GM20431 (cell line): ENCODE measurements around the gene CMKLR1.

ENCODE experiments used
- in situ Hi-C: fragments of 300-500 bp; cut with MseI, MboI; formaldehyde crosslinking; loops from one replicate; pipeline ENCODE4 v1.15.0; 2020; ENCODE audit warnings: low sequenced_read_pairs; ENCODE audit not compliant: unreplicated experiment

The CMKLR1 gene

DNA sequence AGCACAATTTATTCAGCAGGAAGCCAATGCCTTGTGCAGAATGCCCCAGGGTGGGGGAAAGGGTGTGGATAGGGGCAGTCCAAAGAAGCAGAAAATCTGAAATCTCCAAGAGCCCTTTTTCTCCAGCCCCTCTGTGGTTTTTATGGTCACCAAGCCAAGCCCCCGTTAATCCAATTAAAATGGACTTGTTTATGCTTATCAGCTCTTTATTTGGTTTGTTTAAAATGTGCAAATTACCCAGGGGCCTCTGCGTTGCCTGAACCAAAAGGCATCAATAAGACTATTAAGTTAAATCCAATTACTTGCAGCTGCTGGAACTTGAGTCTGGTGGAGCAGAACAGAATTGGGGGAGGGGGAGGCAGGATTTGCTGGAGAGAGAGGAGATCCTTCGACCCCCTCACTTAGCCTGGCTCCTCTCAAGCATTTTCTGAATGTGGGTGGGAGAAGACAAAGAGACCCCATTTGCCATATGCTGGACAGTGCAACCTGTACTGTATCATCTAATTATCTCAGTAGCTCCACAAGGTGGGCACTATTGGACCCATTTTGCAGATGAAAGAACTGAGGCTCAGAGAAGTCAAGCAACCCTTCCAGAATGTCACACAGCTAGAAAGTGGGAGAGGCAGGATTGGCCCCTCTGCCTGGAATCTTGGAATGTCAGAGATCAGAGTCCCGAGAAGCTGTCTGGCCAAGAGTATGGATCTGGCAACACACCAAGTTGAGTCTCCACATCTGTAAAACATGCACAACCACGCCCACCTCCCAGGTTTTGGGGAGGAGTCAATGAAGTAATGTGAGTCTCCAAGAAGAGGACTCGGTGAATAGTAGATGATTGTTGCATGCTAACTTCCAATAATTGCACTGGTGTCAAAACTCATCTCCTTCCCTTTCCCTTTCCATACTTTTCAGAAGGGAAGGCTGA, 66.9 kb downstream of the CMKLR1 start:
- in situ Hi-C loops: no loop called here

DNA sequence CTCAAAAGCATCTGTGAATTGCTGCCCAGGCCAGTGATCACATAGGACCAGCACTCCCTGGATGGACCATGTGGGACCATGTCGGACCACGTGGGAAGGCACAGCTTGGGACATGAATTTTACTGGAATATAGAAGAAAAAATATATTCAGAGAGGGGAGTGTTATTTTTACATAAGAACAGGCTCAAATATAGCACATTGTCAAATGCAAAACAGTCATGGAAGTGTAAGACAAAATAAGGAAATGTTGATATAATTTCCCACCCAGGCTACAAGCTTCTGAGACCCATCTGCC, 68.3 kb downstream of the CMKLR1 start:
- in situ Hi-C loops: no loop called here

DNA sequence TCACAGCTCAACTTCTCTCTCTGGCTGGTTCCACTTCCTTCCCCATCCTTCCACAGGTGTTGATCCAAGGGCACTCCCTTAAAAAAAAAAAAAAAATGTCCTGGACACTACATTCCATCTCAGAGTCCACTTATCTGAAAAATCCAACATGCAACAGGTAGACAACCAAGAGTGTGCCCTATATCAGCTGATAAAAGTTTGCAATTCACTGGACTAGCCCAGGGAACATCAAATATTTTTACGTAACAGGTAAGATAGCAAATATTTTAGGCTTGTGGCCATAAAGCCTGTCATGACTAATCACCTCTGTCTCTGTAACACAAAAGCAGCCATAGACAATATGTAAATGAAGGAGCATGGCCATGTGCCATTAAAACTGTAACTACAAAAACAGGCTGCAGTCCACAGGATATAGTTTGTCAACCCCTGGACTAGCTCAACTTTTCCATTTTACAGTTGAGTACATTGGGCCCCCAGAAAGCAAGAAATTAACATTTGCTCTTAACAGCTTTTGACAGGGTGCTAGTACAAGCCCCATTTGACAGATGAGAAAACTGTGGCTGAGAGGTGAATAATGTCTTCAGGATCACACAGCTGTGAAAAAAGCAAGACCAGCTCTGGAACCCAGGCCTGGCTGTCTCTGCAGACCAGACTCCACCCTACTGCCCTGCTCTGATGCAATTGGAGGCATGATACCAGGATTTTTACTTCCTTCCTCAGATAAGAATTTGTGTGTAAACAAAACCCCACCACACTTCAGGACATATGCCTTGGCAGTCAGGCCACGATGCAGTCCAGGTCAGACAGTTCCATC, 68.9 kb downstream of the CMKLR1 start:
- in situ Hi-C loops: no loop called here

DNA sequence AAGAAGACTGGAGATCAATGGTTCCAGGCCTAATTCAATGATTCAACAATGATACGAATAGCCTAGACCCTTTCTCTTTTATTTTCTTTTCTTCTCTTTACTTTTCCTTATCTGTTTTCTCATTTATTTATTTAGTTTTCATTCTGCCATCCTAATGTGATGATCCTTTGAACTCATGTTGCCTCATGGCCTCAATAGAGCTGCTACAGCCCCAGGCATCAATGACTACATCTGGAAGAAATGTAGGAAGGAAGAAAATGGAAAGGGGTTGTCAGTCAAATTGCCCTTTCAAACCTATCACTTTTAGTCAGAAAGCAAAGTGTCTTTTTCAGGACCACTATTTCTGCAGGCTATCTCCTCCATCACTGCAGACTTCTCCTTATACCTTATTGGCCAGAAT, 69.9 kb downstream of the CMKLR1 start:
- in situ Hi-C loops: no loop called here

DNA sequence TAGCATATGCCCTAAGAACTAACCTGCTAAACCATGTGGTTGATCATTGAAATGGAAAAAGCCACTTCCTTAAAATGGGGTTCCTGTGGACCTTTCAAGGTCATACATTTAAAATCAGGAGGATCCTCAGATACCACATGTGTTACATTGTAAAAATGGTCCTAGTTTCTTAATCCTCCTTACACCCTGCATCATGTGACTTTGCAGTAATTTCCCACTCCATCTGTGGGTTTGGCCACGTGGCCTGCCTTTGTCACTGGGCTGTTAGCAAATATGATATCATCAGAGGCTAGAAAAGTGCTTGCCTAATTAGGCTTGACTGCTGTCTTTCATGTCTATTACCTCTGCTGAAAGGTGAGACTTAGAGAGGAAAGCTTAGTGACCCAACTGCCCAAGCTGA, 70.7 kb downstream of the CMKLR1 start:
- in situ Hi-C loops: no loop called here

DNA sequence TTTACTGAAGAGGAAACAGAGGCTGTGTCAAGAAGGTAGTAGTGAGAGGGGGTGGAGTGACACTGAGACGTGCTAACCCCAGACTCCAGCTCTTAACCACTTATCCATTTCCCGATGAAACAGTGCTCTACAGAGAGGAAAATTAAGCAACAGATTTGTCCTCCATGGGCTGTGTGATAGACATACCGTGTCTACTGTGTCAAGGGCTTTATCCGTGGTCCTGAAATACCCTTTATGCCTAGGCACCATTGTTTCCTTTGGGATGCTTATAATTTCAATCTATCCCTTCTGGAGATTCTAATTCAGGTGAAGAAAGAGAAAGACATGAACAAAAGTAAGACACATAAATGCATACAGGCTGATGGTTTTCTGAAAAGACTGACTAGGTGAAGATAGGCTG, 71.7 kb downstream of the CMKLR1 start:
- in situ Hi-C loops: no loop called here

DNA sequence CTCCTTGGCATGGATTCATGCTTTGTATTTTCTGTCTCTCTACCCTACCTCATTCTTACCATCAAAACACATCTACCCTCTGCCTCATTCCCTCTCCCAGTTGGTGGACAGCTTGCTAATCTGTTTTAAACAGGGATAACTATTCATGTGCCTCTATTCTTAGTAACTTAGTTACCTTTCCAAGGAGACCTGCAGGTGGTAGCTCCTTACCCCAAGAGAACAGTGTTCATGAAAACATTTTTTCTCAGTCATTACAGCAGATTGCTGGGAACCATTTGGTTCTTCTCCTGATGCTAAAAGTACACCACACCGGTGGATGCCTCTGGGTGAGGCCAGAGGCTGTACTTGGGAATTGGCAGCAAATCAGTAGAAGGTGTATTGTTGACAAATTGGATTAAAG, 73.0 kb downstream of the CMKLR1 start:
- in situ Hi-C loops: no loop called here

DNA sequence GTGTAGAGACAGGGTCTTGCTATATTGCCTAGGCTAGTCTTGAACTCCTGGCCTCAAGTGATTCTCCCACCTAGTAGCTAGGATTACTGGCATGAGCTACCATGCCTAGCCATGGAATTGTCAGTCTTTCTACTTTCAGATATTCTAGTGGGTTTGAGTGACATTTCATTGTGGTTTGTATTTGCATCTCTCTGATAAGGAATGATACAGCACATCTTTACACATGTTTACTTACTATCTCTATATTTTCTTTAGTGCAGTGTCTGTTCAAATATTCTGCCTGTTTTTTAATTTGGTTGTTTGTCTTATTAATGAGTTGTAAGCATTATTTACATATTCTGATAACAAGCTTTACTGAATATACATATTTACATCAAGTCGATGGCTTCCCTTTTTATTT, 73.6 kb downstream of the CMKLR1 start:
- in situ Hi-C loops: no loop called here

DNA sequence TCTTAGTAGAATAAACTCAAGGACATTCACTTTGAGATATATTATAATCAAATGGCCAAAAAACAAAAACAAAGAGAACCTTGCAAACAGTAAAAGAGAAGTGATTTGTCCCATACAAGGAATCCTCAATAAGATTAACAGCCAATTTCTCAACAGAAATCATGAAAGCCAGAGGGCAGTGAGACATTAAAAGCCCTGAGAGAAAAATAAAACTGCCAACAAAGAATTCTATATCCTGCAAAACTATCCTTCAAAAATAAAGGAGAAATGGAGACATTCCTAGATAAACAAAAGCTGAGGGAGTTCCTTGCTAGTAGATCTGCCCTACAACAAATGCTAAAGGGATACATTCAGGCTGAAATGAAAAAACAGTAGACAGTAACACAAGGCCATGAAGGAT, 78.1 kb downstream of the CMKLR1 start:
- in situ Hi-C loops: no loop called here

DNA sequence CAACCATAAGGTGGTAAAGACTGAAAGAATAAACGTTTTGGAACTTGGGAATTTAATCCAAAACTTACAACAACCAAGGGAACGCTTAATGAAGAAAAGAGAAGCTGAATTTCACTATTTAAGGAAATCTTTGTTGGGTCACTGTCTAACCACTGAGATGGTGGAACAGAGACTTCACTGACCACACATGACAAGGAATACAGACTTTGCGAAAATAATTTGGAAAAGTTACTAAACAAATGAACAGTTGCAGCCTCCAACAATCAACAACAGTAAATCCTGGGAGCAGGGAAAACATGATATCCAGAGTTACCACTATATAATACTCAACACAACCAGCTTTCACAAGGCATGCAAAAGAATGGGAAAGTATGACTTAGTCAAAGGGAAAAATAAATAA, 79.1 kb downstream of the CMKLR1 start:
- in situ Hi-C loops: no loop called here

DNA sequence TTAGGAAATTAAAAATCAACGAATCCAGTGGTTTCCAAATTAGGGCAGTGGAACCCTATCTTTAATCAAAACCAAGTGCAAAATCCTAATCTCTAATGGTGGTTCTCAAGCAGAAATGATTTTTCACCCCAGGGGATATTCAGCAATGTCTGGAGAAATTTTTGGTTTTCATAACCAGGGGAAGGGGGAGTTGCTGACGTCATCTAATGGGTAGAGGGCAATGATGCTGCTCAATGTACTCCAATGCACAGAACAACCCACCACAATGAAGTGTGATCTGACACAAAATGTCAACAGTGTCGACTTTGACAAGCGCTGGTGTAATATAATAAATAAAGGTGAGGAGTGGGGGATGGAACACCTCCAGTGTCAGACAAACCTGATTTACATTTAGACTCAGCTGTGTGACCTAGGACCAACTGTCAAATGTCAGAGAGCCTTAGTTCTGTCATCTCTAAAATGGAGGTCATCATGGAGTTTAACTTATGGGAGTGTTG, 81.5 kb downstream of the CMKLR1 start:
- in situ Hi-C loops: no loop called here

DNA sequence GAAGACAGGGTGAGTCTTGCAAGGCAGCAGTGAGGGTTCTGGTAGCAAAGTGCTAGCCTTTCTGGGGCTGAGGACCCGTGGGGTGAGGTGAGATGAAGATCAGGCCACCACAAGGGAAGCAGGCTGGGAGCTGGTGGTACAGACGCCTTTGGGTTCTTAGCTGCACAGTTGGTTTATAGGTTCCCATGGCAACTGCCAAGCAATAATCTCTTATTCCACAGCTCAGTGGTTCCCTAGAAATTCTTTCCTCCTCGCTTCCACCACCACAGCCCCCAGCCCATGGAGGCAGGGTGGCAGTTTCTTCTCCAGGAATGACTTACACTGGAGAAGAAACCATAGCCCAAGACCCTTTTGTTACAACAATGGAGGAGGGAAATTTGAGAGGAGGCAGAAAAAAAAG, 82.1 kb downstream of the CMKLR1 start:
- in situ Hi-C loops: no loop called here

DNA sequence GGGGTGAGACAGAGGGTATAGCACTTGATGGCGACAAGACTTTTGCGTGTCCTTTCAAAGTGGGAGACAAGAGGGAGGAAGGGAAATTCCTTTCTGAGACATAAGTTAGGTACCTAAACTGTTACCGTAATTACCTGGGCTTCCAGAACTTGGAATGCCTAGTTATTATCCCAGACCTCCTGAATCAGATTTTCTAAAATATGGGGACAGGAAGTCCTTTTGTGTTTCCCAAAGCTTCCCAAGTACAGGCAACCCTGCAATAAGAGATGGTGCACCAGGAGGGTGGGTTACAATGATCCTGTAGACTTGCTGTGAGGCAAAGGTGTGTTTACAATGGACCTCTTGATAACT, 83.9 kb downstream of the CMKLR1 start:
- in situ Hi-C loops: no loop called here

DNA sequence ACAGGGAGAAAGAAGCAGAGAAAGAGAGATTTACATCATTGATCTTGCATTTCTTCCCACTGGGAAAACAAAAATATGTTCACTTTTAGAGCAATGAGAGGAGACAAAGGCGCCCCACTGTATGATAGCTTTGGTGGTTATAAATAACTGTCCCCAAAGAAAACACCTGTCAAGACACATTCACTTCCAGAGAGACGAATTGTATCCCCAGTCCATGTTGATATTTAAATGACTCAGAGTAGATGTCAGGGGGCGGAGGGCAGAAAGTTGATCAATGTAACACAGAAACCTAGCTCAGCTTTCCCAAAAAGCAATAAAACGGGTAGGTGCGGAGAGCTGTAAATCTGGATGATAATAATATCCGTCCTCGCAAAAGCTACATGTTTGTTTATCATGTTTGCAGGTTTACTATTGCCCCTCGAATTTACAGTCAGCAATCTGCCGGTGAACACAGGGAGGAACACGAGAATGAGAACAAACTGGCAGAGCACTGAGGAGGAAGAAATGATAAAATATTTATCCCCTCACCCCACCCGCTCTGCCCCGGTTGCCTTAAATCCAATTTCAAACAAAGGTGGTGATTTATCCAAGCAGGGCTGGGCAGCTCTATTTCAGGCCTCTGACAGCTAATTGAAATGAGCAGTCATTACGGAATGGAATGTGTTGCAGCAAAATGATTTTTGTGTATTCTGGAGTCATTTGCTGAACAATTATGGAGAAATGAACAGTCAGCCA, 84.4 kb downstream of the CMKLR1 start:
- in situ Hi-C loops: no loop called here

DNA sequence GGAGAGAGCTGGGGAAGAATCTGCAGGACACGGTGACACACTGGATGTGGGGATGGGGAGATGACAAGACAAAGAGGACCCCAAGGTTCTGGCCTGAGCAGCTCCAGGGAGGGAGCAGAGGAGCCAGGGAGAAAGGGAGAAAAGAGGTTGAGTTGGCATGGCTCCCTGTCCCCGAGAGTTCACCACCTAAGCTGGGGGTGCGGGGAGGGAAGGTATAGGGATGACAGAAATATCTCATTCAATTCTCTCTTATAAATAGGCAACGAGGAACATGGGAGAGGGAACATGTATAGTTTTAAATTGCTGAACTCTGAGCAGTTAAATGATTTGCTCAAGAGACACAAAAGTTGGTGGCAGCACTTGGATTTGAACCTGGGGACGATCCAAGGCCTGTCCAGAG, 85.1 kb downstream of the CMKLR1 start:
- in situ Hi-C loops: no loop called here

DNA sequence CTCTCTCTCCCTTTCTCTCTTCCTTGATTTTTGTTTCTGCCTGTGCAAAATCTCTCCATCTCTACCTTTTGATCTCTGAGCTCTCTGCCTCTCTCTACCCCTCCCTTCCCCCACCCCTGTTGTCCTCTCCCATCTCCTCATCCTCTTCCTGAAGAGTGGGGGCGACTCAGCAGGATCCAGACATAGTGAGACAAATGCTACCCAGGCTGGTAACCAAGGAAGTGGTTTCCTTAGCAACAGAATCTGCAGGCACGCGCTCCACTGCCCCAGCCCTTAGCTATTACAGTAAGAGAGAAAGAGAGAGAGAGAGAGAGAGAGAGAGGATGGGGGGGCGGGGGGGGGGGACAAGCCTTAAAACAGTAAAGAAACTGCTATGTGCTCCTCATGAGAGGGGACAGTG, 85.6 kb downstream of the CMKLR1 start:
- in situ Hi-C loops: no loop called here

DNA sequence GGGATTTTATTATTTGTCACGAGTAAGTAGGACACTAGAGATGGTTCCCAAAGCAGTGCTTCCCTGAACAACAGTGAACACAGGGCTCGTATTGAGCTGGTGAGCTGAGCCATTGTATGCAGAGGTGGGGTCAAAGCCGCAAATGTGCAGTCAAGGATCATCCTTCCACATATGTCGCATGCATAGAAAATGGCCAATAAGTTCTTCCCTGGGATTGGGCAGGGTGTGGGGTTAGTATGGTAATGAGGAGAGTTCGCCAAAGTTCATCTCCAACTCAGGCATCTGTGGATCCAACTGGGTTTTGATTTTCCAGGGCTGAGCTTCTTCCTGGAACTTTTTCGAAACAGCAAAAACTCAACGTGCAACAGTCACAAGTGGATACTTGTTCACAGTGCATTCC, 86.6 kb downstream of the CMKLR1 start:
- in situ Hi-C loops: no loop called here

DNA sequence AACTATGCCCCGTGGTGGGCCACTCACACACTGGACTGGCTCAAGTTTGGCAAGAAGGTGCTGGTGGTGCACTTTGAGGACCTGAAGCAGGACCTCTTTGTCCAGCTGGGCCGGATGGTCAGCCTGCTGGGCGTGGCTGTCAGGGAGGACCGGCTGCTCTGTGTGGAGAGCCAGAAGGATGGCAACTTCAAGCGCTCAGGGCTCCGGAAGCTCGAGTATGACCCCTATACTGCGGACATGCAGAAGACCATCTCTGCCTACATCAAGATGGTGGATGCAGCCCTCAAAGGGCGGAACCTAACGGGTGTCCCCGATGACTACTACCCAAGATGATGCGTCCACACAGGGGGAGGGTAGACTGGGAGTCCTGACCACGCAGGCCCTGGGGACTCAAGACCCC, 91.1 kb downstream of the CMKLR1 start:
- in situ Hi-C loops: loop anchor here (25.0 kb wide), 1 partner anchor 214 kb away; no protein-coding TSS in a partner anchor

DNA sequence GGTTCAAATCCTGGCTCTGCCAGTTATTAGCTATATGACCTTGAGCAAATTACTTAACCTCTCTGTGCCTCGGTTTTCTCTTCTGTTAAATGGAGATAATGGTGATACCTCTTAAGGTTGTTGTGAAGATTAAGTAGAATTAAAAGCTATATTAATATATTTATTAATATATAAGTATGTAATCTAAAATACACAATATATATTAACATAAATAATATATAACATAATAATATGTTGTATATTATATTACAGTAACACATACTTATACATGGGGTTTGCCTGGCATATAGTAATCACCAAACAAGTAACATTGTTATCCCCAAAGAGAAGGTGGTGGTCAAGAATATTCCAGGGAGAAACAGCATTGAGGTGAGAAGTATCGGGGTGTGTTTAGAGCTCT, 92.0 kb downstream of the CMKLR1 start:
- in situ Hi-C loops: loop anchor here (25.0 kb wide), 1 partner anchor 215 kb away; no protein-coding TSS in a partner anchor

DNA sequence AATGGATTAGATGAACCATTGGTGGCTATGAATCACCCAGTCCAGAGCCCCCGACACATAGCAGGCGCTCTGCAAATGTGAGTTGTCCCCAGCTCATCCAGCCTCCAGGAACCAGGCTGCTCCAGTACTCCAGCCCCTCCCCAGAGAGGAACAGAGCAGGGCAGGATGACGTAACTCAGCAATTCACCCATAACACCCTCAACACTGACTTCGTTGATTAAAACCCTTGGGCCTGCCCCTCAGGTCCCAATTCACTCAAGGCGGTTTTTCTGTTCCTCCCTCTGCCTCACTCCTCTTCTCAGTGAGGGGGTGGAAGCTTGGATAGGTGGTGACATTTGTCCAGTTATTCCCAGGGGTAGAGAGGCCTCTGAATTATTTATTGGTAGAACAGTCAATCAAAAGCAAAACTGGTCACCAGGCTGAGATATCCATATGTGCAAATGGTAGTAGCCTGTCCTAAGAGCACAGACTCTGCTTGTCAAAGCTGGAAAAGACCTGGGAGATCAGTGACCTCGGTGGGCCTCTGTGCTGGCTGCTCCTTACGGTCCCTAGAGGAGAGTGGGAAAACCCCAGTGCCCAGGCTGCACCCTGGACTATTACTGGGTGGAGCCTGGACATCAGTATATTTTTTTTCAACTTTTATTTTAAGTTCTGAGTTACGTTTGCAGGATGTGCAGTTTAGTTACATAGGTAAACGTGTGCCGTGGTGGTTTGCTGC, 97.0 kb downstream of the CMKLR1 start:
- in situ Hi-C loops: loop anchor here (25.0 kb wide), 1 partner anchor 220 kb away; no protein-coding TSS in a partner anchor
